CD4-positive, alpha-beta T cell (primary cell): Measurements from ENCODE around the gene CAMKK1. TPM values are rescaled to one million over a fixed set of nuclear protein-coding genes. Genes with fewer than 3 reads are reported as not detected.

Source experiments
- ATAC-seq: fragments of 200-7000 bp; cut with Tn5 transposase; one replicate; pipeline ENCODE4 v1.10.0; 2022; ENCODE audit warnings: mild to moderate bottlenecking; ENCODE audit not compliant: poor library complexity
- CTCF ChIA-PET: fragments of 350-600 bp; sonication (Branson Sonifier 250); formaldehyde crosslinking; loops from one replicate; lab custom pipeline; 2021; ENCODE audit warnings: antibody characterized with exemption, inconsistent platforms; lab: Charles Lee
- POLR2A ChIA-PET: fragments of 350-600 bp; sonication (Branson Sonifier 250); formaldehyde crosslinking; loops from one replicate; lab custom pipeline; 2021; ENCODE audit warnings: antibody characterized with exemption, inconsistent platforms; lab: Charles Lee
- DNase-seq, 14 experiments: peaks; one replicate each; pipeline ENCODE4 v3.0.0-alpha.2; 2013 to 2020; ENCODE audit warnings: mixed read lengths in 2 of 14
- H3K27ac ChIP-seq, 2 donors: one replicate each; pipeline versions ENCODE4 v1.5.1 to v1.7.0; 2013; ENCODE audit warnings: low read length in 2 of 2, low read depth in 1 of 2, mild to moderate bottlenecking in 1 of 2
- H3K27me3 ChIP-seq, 2 experiments: 1 replicate in 1 of 2; 2 replicates in 1 of 2; pipeline versions ENCODE4 v1.6.1 to v1.7.0; 2013; ENCODE audit warnings: low read length in 2 of 2, control low read depth in 1 of 2, mild to moderate bottlenecking in 1 of 2, moderate library complexity in 1 of 2; ENCODE audit not compliant: insufficient read depth in 2 of 2, control insufficient read depth in 1 of 2
- H3K36me3 ChIP-seq: one replicate; pipeline ENCODE4 v1.6.1; 2013; ENCODE audit warnings: low read length, control low read depth; ENCODE audit not compliant: insufficient read depth
- H3K4me1 ChIP-seq: one replicate; pipeline ENCODE4 v1.6.1; 2013; ENCODE audit warnings: low read length, control low read depth; ENCODE audit not compliant: insufficient read depth
- H3K4me3 ChIP-seq: one replicate; pipeline ENCODE4 v1.5.1; 2013; ENCODE audit warnings: mild to moderate bottlenecking, low read length, moderate library complexity
- H3K9me3 ChIP-seq, 2 experiments: 1 replicate in 1 of 2; 2 replicates in 1 of 2; pipeline versions ENCODE4 v1.6.1 to v1.7.0; 2013; ENCODE audit warnings: low read length in 2 of 2, mild to moderate bottlenecking in 2 of 2, control low read depth in 1 of 2, moderate library complexity in 1 of 2; ENCODE audit not compliant: control insufficient read depth in 1 of 2, insufficient read depth in 1 of 2
- H3K27ac Mint-ChIP-seq: one replicate; pipeline ENCODE4 v1.8.0; 2020; ENCODE audit warnings: mixed read lengths
- H3K27me3 Mint-ChIP-seq: one replicate; pipeline ENCODE4 v1.8.0; 2021; ENCODE audit warnings: mixed read lengths
- H3K36me3 Mint-ChIP-seq: one replicate; pipeline ENCODE4 v1.8.0; 2021; ENCODE audit warnings: low read depth, mixed read lengths
- H3K4me1 Mint-ChIP-seq: one replicate; pipeline ENCODE4 v1.8.0; 2021; ENCODE audit warnings: low read depth, mixed read lengths
- H3K4me3 Mint-ChIP-seq: one replicate; pipeline ENCODE4 v1.8.0; 2020; ENCODE audit warnings: mild to moderate bottlenecking, mixed read lengths
- H3K9me3 Mint-ChIP-seq: one replicate; pipeline ENCODE4 v1.8.0; 2020; ENCODE audit warnings: mixed read lengths
- CTCF ChIP-seq: fragments of 200-600 bp; IDR thresholded peaks from one replicate; pipeline ENCODE4 v1.8.0; 2022; ENCODE audit warnings: antibody characterized with exemption, mild to moderate bottlenecking
- intact Hi-C, 2 experiments: fragments of 100-400 bp; cut with DNase I in 1 of 2; cut with micrococcal nuclease in 1 of 2; formaldehyde crosslinking; loops; one replicate each; pipeline versions ENCODE4 v1.15.1 to v1.9.0; 2023 to 2025; cut with DNase I, micrococcal nuclease
- total RNA-seq, 174 experiments: library from RNA in 2 of 174; stranded (reverse) in 2 of 174; gene quantifications; one replicate each; pipeline ENCODE4 v1.2.3 and lab custom pipeline; 2021 to 2026

The CAMKK1 gene
- total RNA-seq, 2 experiments from 2014 or later, result 4.8 to 4.9 TPM

- H3K9me3 ChIP-seq, result peaks cover 0 to 3% of the 10 kb centered on the region in 2 experiments
- no peak overlapping the region for H3K27ac ChIP-seq
- Mint-ChIP-seq H3K9me3 (no peaks in the 10 kb centered on the region), H3K4me3 (peak overlapping the region; percentile 45), H3K36me3 (no peaks in the 10 kb centered on the region), H3K4me1 (peaks cover 57% of the 10 kb centered on the region), H3K27ac (peak overlapping the region; percentile 82), H3K27me3 (no peaks in the 10 kb centered on the region)
- TF ChIP-seq CTCF, result no peak
- ChIA-PET POLR2A (interaction anchor here (1.1 kb wide), 1 partner anchor 44 kb away, joined by 3 read pairs; the partner anchor contains the start of gene NCBP3), CTCF (no interaction called here)
- H3K36me3 ChIP-seq, result peaks cover 4% of the 10 kb centered on the region
- H3K27me3 ChIP-seq, result no peaks in the 10 kb centered on the region
- intact Hi-C loops, result no loop called here
- DNase-seq (peak in 1 of 14 experiments; percentile 48), ATAC-seq (no peak)
- peaks cover 57% of the 10 kb centered on the region for H3K4me1 ChIP-seq
- no peak overlapping the region for H3K4me3 ChIP-seq
Observed at GRCh38 chr17:3890082-3890877, 2.6 kb downstream of the CAMKK1 start.

GRCh38 chr17:3889325-3890012 lies 3.4 kb downstream of the CAMKK1 start:
- Mint-ChIP-seq H3K4me3 (peak overlapping the region; percentile 11), H3K27ac (peak overlapping the region; percentile 33), H3K36me3 (peaks cover 6% of the 10 kb centered on the region), H3K4me1 (peaks cover 57% of the 10 kb centered on the region), H3K9me3 (no peaks in the 10 kb centered on the region), H3K27me3 (no peaks in the 10 kb centered on the region)
- ATAC-seq (no peak), DNase-seq (no peak)
- peaks cover 0 to 3% of the 10 kb centered on the region in 2 experiments for H3K9me3 ChIP-seq
- H3K36me3 ChIP-seq, result peaks cover 9% of the 10 kb centered on the region
- H3K27ac ChIP-seq, result no peak overlapping the region
- H3K4me3 ChIP-seq, result no peak overlapping the region
- ChIA-PET POLR2A (no interaction called here), CTCF (no interaction called here)
- no peaks in the 10 kb centered on the region for H3K27me3 ChIP-seq
- intact Hi-C loops, result no loop called here
- TF ChIP-seq CTCF, result no peak
- H3K4me1 ChIP-seq, result peaks cover 57% of the 10 kb centered on the region

GRCh38 chr17:3888343-3889171 lies 4.3 kb downstream of the CAMKK1 start:
- Mint-ChIP-seq H3K27me3 (no peaks in the 10 kb centered on the region), H3K36me3 (peaks cover 6% of the 10 kb centered on the region), H3K9me3 (no peaks in the 10 kb centered on the region), H3K27ac (peak overlapping the region; percentile 85), H3K4me3 (no peak overlapping the region), H3K4me1 (peaks cover 51% of the 10 kb centered on the region)
- Histone ChIP-seq H3K4me1 (peaks cover 51% of the 10 kb centered on the region), H3K36me3 (peaks cover 15% of the 10 kb centered on the region), H3K9me3 (peaks cover 0 to 3% of the 10 kb centered on the region in 2 experiments), H3K27me3 (no peaks in the 10 kb centered on the region), H3K4me3 (no peak overlapping the region), H3K27ac (no peak overlapping the region)
- ChIA-PET CTCF (no interaction called here), POLR2A (no interaction called here)
- no peak for TF ChIP-seq CTCF
- intact Hi-C loops, result no loop called here
- ATAC-seq (no peak), DNase-seq (peak in 1 of 14 experiments; percentile 27)
